GM12878 (cell line): Measurements from ENCODE around the gene TBP. TPM values are rescaled to one million over a fixed set of nuclear protein-coding genes. Genes with fewer than 3 reads are reported as not detected.

Experiments used
- ASH2L ChIP-seq: fragments of 300-600, 200-600 bp; sonication (generic); IDR thresholded peaks from 2 replicates; pipeline ENCODE4 v1.6.1; 2017; ENCODE audit warnings: low read depth, mild to moderate bottlenecking, borderline replicate concordance
- CBFB ChIP-seq: IDR thresholded peaks from 2 replicates; pipeline ENCODE4 v1.6.1; 2016; ENCODE audit warnings: antibody characterized with exemption, low read depth
- FOS ChIP-seq: IDR thresholded peaks from 3 replicates; pipeline ENCODE4 v1.6.1; 2011; ENCODE audit warnings: borderline replicate concordance; ENCODE audit not compliant: insufficient read length; ENCODE audit errors: extremely low read depth
- HCFC1 ChIP-seq: fragments of 150-350 bp; IDR thresholded peaks from 2 replicates; pipeline ENCODE4 v1.6.1; 2014; ENCODE audit warnings: low read length
- HSF1 ChIP-seq: fragments of 150-350 bp; IDR thresholded peaks from 2 replicates; pipeline ENCODE4 v1.6.1; 2014; ENCODE audit warnings: mild to moderate bottlenecking, low read depth, low read length
- KAT2A ChIP-seq: conservative IDR thresholded peaks from 2 replicates; pipeline ENCODE4 v1.6.1; 2011; ENCODE audit warnings: low read depth, low read length; ENCODE audit not compliant: control insufficient read depth
- NBN ChIP-seq: fragments of 450-650 bp; IDR thresholded peaks from 2 replicates; pipeline ENCODE4 v1.6.1; 2016
- NFXL1 ChIP-seq: fragments of 450-650 bp; IDR thresholded peaks from 2 replicates; pipeline ENCODE4 v1.6.1; 2017; ENCODE audit warnings: antibody characterized with exemption, mild to moderate bottlenecking, borderline replicate concordance
- PAX5 ChIP-seq: IDR thresholded peaks from 2 replicates; pipeline ENCODE4 v1.6.1; 2011; ENCODE audit warnings: low read depth, low read length, borderline replicate concordance
- RAD21 ChIP-seq: IDR thresholded peaks from 2 replicates; pipeline ENCODE4 v1.6.1; 2011; ENCODE audit warnings: mild to moderate bottlenecking, low read depth, low read length, moderate library complexity; ENCODE audit not compliant: insufficient read depth
- RBBP5 ChIP-seq: fragments of 200-600 bp; sonication (generic); conservative IDR thresholded peaks from 2 replicates; pipeline ENCODE4 v1.6.1; 2016
- RELA ChIP-seq: fragments of 450-650 bp; IDR thresholded peaks from 2 replicates; pipeline ENCODE4 v1.8.0; 2014; ENCODE audit warnings: borderline replicate concordance; ENCODE audit not compliant: partially characterized antibody
- SIN3A ChIP-seq: IDR thresholded peaks from 2 replicates; pipeline ENCODE4 v1.6.1; 2012; ENCODE audit warnings: low read depth, low read length, improper control_type of control experiment
- SP1 ChIP-seq: IDR thresholded peaks from one replicate; pipeline ENCODE4 v1.6.1; 2011; ENCODE audit warnings: low read depth, low read length
- TARDBP ChIP-seq: IDR thresholded peaks from 2 replicates; pipeline ENCODE4 v1.6.1; 2016; ENCODE audit warnings: borderline replicate concordance
- YY1 ChIP-seq: IDR thresholded peaks from 2 replicates; pipeline ENCODE4 v1.6.1; 2011; ENCODE audit warnings: low read depth, mild to moderate bottlenecking, low read length
- polyA plus RNA-seq, 11 experiments: library from polyadenylated mRNA; depleted of rRNA in 4 of 11; unstranded in 6 of 11; stranded (reverse) in 5 of 11; fragments of >200 nt; fragmentation: Nextera tagmentation in 4 of 11; fragmentation: Illumina TruSeq in 1 of 11; extraction: Ambion mirVana in 4 of 11; extraction: Trizol in 1 of 11; gene quantifications; 1 replicate in 1 of 11; 2 replicates in 10 of 11; pipeline versions ENCODE4 v1.2.1 to v1.2.3, GENCODE V29; 2011 to 2016; ENCODE audit warnings: inconsistent platforms in 2 of 11, missing spikeins in 2 of 11, low read depth in 1 of 11
- total RNA-seq, 4 experiments: library from RNA; depleted of rRNA in 3 of 4; stranded (reverse); fragments of >200 nt in 3 of 4; fragmentation: Illumina TruSeq in 1 of 4; extraction: Trizol in 1 of 4; gene quantifications; 2 replicates each; pipeline versions ENCODE4 v1.2.1 to v1.2.3, GENCODE V29; 2013 to 2021
- TF ChIP-seq, protein P1 (sequence below): IDR thresholded peaks from 2 replicates; pipeline ENCODE4 v1.6.1; 2011; ENCODE audit warnings: borderline replicate concordance, low read depth, mild to moderate bottlenecking, moderate library complexity, low read length; ENCODE audit not compliant: insufficient read depth, poor library complexity, severe bottlenecking
- TF ChIP-seq, protein P2 (sequence below): fragments of 450-650 bp; IDR thresholded peaks from 2 replicates; pipeline ENCODE4 v1.6.1; 2017; ENCODE audit warnings: low read depth, mild to moderate bottlenecking, moderate library complexity
- TF ChIP-seq, protein P3 (sequence below): fragments of 450-650 bp; formaldehyde crosslinking; IDR thresholded peaks from 2 replicates; pipeline ENCODE4 v1.4.0; 2020; ENCODE audit warnings: mild to moderate bottlenecking, moderate library complexity
- TF ChIP-seq, protein P4 (sequence below): IDR thresholded peaks from 2 replicates; pipeline ENCODE4 v1.6.1; 2012; ENCODE audit warnings: low read depth, low read length, improper control_type of control experiment

Gene TBP
- total and polyA plus RNA-seq, 10 of the 15 experiments (the other 5 are each of a cell fraction or from before 2014, with no cell fraction given) = 13.6 to 39.5 (median 26.5) TPM

DNA sequence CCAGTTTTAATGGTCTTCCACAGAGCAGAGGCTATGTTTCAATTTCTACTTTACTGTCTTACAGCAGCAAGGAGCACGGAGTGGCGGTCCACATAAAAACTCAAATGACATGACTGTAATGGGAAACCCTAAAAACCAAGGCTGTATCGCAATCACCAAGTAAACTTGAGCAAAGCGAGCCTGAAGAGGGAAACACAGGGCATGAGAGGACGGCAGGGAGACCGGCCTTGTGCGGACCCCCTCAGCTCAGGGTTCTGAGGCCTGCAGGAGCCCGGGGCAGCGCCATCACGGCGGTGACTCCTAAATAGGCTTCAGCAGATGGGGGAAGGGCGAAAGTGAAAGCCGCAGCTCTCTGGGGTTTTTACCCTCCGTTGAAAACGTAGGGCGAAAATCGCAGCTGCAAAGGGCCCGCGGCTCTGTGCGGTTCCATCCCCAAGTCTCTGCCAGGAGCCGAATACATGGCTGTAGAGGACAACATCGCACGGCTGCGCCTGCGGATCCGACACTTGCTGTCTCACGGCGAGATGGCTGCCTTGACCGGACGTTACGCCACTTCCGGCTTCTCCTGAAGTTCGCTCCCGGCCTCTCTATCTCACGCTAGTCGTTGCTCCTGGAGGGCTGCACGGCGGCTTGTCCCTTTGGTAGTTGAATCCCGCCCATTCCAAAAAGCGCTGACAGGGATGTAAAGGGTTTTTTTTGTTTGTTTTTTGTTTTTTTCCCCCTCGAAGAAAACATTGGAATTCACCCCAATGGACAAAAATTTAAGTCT lies 1.2 kb upstream of the TBP start, which contains the start of gene PSMB1 (continued):
- TF ChIP-seq FOS (no peak), YY1 (peak; percentile 96), PAX5 (peak; percentile 15; the same call in 1 of the 2 replicates), HSF1 (0 out of 2 replicates have a peak, but pooled peaks have one; percentile 24), NBN (peak; percentile 76; the same call in 1 of the 2 replicates), RAD21 (no peak), CBFB (peak; percentile 75), SP1 (no peak), ASH2L (peak; percentile 85; the same call in 1 of the 2 replicates), NFXL1 (no peak), RELA (no peak), TARDBP (peak; percentile 66; the same call in 1 of the 2 replicates), RBBP5 (no peak), KAT2A (no peak), HCFC1 (peak; percentile 64; the same call in 1 of the 2 replicates), SIN3A (0 out of 2 replicates have a peak, but pooled peaks have one; percentile 34)
- TF ChIP-seq, protein P1, sequence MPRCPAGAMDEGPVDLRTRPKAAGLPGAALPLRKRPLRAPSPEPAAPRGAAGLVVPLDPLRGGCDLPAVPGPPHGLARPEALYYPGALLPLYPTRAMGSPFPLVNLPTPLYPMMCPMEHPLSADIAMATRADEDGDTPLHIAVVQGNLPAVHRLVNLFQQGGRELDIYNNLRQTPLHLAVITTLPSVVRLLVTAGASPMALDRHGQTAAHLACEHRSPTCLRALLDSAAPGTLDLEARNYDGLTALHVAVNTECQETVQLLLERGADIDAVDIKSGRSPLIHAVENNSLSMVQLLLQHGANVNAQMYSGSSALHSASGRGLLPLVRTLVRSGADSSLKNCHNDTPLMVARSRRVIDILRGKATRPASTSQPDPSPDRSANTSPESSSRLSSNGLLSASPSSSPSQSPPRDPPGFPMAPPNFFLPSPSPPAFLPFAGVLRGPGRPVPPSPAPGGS = no peak
- TF ChIP-seq, protein P2, sequence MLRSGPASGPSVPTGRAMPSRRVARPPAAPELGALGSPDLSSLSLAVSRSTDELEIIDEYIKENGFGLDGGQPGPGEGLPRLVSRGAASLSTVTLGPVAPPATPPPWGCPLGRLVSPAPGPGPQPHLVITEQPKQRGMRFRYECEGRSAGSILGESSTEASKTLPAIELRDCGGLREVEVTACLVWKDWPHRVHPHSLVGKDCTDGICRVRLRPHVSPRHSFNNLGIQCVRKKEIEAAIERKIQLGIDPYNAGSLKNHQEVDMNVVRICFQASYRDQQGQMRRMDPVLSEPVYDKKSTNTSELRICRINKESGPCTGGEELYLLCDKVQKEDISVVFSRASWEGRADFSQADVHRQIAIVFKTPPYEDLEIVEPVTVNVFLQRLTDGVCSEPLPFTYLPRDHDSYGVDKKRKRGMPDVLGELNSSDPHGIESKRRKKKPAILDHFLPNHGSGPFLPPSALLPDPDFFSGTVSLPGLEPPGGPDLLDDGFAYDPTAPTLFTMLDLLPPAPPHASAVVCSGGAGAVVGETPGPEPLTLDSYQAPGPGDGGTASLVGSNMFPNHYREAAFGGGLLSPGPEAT = peak; percentile 85
- TF ChIP-seq, protein P3, sequence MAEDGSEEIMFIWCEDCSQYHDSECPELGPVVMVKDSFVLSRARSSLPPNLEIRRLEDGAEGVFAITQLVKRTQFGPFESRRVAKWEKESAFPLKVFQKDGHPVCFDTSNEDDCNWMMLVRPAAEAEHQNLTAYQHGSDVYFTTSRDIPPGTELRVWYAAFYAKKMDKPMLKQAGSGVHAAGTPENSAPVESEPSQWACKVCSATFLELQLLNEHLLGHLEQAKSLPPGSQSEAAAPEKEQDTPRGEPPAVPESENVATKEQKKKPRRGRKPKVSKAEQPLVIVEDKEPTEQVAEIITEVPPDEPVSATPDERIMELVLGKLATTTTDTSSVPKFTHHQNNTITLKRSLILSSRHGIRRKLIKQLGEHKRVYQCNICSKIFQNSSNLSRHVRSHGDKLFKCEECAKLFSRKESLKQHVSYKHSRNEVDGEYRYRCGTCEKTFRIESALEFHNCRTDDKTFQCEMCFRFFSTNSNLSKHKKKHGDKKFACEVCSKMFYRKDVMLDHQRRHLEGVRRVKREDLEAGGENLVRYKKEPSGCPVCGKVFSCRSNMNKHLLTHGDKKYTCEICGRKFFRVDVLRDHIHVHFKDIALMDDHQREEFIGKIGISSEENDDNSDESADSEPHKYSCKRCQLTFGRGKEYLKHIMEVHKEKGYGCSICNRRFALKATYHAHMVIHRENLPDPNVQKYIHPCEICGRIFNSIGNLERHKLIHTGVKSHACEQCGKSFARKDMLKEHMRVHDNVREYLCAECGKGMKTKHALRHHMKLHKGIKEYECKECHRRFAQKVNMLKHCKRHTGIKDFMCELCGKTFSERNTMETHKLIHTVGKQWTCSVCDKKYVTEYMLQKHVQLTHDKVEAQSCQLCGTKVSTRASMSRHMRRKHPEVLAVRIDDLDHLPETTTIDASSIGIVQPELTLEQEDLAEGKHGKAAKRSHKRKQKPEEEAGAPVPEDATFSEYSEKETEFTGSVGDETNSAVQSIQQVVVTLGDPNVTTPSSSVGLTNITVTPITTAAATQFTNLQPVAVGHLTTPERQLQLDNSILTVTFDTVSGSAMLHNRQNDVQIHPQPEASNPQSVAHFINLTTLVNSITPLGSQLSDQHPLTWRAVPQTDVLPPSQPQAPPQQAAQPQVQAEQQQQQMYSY (CRISPR knock-in tag) = no peak
- TF ChIP-seq, protein P4, sequence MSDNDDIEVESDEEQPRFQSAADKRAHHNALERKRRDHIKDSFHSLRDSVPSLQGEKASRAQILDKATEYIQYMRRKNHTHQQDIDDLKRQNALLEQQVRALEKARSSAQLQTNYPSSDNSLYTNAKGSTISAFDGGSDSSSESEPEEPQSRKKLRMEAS = no peak; the same call in 1 of the 2 replicates
